Right atrium auricular region (tissue), 2 donors: ENCODE data around the gene C5AR1. TPM values are rescaled to one million over a fixed set of nuclear protein-coding genes. Genes with fewer than 3 reads are reported as not detected.

Experiments used
- DNase-seq: peaks from one replicate; pipeline ENCODE4 v3.0.0-alpha.2; 2019; ENCODE audit warnings: low spot score
- H3K27ac ChIP-seq, 2 donors: fragments of 200-600 bp; sonication (generic); 1 replicate in 1 of 2; 2 replicates in 1 of 2; pipeline ENCODE4 v1.5.1; 2016 to 2019
- H3K27me3 ChIP-seq, 2 donors: fragments of 200-600 bp; sonication (generic); one replicate each; pipeline versions ENCODE4 v1.5.1 to v1.6.0; 2017 to 2019
- H3K36me3 ChIP-seq: fragments of 200-600 bp; sonication (generic); one replicate; pipeline ENCODE4 v1.5.1; 2016
- H3K4me1 ChIP-seq, 2 donors: fragments of 200-600 bp; sonication (generic); one replicate each; pipeline versions ENCODE4 v1.5.1 to v1.6.0; 2017 to 2019
- H3K4me3 ChIP-seq, 2 donors: fragments of 200-600 bp; sonication (generic); 1 replicate in 1 of 2; 2 replicates in 1 of 2; pipeline ENCODE4 v1.5.1; 2017 to 2019; ENCODE audit warnings: mild to moderate bottlenecking in 1 of 2, moderate library complexity in 1 of 2
- H3K9me3 ChIP-seq, 2 donors: fragments of 200-600 bp; sonication (generic); one replicate each; pipeline ENCODE4 v1.5.1; 2019
- total RNA-seq, 2 donors: library from RNA; depleted of rRNA; stranded (reverse); fragments of >200 nt; gene quantifications; one replicate each; pipeline ENCODE4 v1.1.0, GENCODE V29; 2016
- TF ChIP-seq, protein P1 (sequence below), 2 donors: fragments of 200-600 bp; sonication (generic); IDR thresholded peaks; one replicate each; pipeline ENCODE4 v1.5.1; 2019; ENCODE audit warnings: antibody characterized with exemption in 2 of 2

The C5AR1 gene
- total RNA-seq, 2 donors from 2014 or later = 4.6 to 14.3 TPM

DNA sequence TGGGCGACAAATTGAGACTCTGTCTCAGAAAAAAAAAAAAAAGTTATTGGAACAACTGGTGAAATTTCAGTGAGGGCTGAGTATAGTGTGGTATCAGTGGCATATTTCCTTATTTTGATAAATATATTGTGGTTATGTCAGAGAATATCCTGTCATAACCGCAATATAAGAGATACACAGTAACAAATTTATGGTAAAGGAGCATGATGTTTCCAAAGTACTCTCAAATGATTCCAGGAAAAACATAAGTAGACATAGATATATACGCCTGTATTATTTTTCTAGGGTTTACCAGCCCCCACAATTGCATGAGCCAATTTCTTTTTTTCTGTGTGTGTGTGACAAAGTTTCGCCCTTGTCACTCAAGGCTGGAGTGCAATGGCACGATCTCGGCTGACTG, 5.7 kb upstream of the C5AR1 start:
- Histone ChIP-seq H3K27ac (no peak overlapping the region), H3K27me3 (no peaks in the 10 kb centered on the region), H3K36me3 (no peaks in the 10 kb centered on the region), H3K9me3 (no peaks in the 10 kb centered on the region), H3K4me1 (no peaks in the 10 kb centered on the region), H3K4me3 (no peak overlapping the region)
- TF ChIP-seq, protein P1, sequence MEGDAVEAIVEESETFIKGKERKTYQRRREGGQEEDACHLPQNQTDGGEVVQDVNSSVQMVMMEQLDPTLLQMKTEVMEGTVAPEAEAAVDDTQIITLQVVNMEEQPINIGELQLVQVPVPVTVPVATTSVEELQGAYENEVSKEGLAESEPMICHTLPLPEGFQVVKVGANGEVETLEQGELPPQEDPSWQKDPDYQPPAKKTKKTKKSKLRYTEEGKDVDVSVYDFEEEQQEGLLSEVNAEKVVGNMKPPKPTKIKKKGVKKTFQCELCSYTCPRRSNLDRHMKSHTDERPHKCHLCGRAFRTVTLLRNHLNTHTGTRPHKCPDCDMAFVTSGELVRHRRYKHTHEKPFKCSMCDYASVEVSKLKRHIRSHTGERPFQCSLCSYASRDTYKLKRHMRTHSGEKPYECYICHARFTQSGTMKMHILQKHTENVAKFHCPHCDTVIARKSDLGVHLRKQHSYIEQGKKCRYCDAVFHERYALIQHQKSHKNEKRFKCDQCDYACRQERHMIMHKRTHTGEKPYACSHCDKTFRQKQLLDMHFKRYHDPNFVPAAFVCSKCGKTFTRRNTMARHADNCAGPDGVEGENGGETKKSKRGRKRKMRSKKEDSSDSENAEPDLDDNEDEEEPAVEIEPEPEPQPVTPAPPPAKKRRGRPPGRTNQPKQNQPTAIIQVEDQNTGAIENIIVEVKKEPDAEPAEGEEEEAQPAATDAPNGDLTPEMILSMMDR (IDR thresholded peaks at IDR 0.05) = no peak
- DNase-seq = no peak

DNA sequence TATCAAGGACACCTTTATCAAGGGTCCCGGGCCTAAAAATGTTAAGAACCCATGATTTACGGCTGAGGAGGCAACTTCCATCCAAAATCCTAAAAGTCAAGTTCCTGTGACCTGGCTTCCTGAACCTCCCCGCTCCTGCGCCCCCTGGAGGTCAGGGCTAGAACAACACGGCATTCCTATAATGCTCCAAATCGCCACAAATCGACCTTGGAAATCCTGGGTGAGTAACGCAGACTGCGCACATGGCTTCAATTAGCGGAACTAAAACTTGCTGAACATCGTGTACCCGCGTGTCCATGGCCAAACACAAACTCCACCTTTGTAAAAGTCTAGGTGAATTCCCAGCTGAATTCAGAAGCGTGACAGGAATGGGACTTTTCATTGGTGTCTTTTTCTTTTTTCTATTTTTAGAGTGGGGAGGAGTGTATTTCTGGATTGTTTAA, 4.3 kb upstream of the C5AR1 start:
- TF ChIP-seq, protein P1 (IDR thresholded peaks at IDR 0.05) = peak; percentile 87 to 92
- no peaks in the 10 kb centered on the region for H3K27me3 ChIP-seq
- H3K36me3 ChIP-seq = no peaks in the 10 kb centered on the region
- no peaks in the 10 kb centered on the region for H3K4me1 ChIP-seq
- H3K4me3 ChIP-seq = no peak overlapping the region
- H3K27ac ChIP-seq = no peak overlapping the region
- peak; percentile 79 for DNase-seq
- H3K9me3 ChIP-seq = no peaks in the 10 kb centered on the region

DNA sequence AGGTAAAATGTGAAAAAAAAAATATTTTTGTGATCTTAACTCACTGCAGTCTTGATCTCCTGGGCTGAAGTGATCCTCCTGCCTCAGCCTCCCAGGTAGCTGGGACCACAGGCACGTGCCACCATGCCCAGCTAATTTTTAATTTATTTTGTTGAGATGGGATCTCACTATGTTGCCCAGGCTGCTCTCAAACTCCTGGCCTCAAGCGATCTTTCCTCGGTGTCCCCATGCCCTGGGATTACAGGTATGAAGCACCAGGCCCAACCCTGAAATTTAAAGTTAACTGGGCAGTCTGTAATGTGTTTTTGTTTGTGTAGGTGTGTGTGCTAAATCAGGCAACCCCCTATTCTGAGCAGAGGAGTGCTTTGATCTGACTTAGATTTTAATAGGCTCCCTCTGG, 3.4 kb upstream of the C5AR1 start:
- TF ChIP-seq, protein P1 (IDR thresholded peaks at IDR 0.05) = no peak
- no peak overlapping the region for H3K27ac ChIP-seq
- DNase-seq = no peak
- no peak overlapping the region for H3K4me3 ChIP-seq
- no peaks in the 10 kb centered on the region for H3K36me3 ChIP-seq
- H3K9me3 ChIP-seq = no peaks in the 10 kb centered on the region
- H3K4me1 ChIP-seq = no peaks in the 10 kb centered on the region
- H3K27me3 ChIP-seq = no peaks in the 10 kb centered on the region

DNA sequence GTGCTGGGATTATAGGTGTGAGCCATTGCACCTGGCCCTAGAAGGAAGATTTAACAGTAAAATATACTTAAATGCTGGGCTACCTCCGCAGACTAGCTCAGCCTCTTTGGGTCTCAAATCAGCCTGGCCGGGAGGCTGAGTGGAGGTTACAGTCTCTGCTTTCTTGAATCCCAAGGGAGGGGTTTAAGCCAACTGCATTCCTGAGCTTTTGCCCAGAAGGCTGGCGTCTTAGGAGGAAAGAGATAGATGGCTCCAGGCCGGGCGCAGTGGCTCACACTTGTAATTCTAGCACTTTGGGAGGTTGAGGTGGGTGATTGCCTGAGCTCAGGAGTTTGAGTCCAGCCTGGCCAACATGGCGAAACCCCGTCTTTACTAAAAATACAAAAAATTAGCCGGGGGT, 623 bp upstream of the C5AR1 start:
- TF ChIP-seq, protein P1 (IDR thresholded peaks at IDR 0.05) = no peak
- H3K9me3 ChIP-seq = no peaks in the 10 kb centered on the region
- no peaks in the 10 kb centered on the region for H3K27me3 ChIP-seq
- H3K36me3 ChIP-seq = no peaks in the 10 kb centered on the region
- no peak overlapping the region for H3K4me3 ChIP-seq
- H3K27ac ChIP-seq = no peak overlapping the region
- no peak for DNase-seq
- H3K4me1 ChIP-seq = no peaks in the 10 kb centered on the region

DNA sequence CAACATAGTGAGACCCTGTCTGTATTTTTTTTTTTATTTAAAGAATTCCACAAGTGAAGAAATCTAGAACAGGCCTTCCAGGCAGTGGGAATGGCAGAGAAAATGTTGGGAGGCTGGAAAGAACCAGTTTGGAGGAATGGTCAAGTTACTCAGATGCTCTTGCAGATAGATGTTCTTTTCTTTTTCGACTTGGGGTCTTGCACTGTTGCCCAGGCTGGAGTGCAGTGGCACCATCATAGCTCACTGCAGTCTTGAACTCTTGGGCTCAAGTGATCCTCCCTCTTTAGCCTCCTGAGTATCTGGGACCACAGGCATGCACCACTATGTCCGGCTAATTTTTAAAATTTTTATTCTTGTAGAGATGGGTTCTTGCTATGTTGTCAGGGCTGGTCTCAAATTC, 662 bp downstream of the C5AR1 start:
- Histone ChIP-seq H3K27me3 (no peaks in the 10 kb centered on the region), H3K4me3 (peak overlapping the region in 1 of 2 donors; percentile 33), H3K4me1 (no peaks in the 10 kb centered on the region), H3K9me3 (peaks cover 0 to 5% of the 10 kb centered on the region in 2 donors), H3K36me3 (no peaks in the 10 kb centered on the region), H3K27ac (peak overlapping the region in 1 of 2 donors; percentile 31)
- TF ChIP-seq, protein P1 (IDR thresholded peaks at IDR 0.05) = no peak
- no peak for DNase-seq

DNA sequence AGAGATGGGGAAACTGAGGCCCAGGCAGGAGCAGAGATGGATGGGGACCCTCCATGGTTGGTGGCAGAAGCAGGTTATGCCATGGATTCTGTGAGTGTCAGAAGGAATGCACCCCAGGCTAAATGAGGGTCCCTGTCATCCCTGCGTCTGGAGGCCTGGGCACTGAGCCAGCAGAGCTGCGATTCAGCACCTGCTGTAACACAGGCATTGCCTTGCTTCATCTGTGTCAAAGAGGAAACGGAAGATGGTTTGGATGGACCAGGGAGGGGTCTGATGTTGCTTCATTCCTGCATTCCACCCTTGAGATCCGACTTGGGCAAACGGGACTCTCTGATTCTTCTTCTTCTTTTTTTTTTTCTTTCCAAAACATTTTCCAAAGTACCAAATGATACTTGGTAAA, 1.2 kb downstream of the C5AR1 start:
- H3K4me3 ChIP-seq = peak overlapping the region in 1 of 2 donors; percentile 33
- no peaks in the 10 kb centered on the region for H3K27me3 ChIP-seq
- H3K4me1 ChIP-seq = no peaks in the 10 kb centered on the region
- peak overlapping the region in 1 of 2 donors; percentile 11 for H3K27ac ChIP-seq
- no peak for DNase-seq
- no peaks in the 10 kb centered on the region for H3K36me3 ChIP-seq
- TF ChIP-seq, protein P1 (IDR thresholded peaks at IDR 0.05) = no peak
- peaks cover 0 to 5% of the 10 kb centered on the region in 2 donors for H3K9me3 ChIP-seq
